COLO668 (cell line): Measurements from ENCODE around the gene FOCAD.
"Not testable (repeated sequence)": the region's sequence is repeated elsewhere in the genome, so short reads cannot be mapped to it uniquely, and the experiment has no call there.

Experiments used
- DNase-seq: peaks from one replicate; lab custom pipeline; 2025; ENCODE audit not compliant: unreplicated experiment; lab: John Stamatoyannopoulos, UW

FOCAD gene

DNA sequence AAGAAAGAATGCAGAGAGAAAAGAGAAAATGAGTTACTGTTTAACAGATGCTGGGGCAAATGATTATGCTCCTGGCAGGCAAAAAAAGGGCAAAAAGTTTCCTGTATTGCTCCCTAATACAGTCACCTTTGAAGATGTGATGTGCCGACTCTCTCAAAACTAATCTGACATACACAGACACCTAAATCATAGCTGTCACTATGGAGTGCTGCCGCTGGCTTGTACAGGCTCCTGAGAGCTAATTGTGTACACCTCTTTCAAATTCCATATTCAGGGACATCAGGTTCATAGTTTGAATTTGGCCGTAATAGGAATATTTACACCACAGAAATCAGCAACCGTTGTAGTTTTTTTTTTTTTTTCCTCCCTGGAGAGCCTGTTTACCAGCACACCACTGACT lies 12.4 kb upstream of the FOCAD start:
- no peak for DNase-seq

DNA sequence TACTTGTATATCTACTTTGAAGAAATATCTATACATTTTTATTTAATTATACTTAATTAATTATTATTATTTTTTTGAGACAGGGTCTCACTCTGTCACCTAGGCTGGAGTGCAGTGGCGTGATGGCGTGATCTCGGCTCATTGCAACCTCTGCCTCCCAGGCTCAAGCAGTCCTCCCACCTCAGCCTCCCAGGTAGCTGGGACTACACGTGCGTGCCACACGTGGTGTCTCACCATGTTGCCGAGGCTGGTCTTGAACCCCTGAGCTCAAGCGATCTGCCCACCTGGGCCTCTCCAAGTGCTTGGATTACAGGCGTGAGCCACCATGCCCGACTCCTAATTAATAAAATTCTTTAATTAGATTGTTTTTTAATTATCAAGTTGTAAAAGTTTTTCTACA lies 10.5 kb upstream of the FOCAD start:
- DNase-seq: not testable (repeated sequence)

DNA sequence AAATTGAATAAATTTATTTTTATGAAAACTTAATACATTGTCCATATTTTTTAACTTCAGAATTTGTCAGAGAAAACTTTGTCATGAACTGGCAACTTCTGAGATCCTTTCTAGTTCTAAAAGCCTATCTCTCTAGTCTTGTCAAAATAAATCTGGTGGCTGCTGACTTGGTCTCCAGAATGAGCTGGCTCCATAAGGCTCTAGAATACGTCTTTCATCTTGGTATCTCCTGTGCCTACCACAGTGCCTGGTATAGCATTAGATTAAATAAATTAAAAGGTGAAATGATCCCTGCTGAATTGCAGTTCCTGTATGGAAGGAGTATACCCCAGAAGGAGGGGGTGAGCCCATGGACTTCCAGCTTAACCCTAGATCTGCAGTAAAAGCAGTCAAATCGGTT lies 2.6 kb upstream of the FOCAD start:
- DNase-seq: no peak

DNA sequence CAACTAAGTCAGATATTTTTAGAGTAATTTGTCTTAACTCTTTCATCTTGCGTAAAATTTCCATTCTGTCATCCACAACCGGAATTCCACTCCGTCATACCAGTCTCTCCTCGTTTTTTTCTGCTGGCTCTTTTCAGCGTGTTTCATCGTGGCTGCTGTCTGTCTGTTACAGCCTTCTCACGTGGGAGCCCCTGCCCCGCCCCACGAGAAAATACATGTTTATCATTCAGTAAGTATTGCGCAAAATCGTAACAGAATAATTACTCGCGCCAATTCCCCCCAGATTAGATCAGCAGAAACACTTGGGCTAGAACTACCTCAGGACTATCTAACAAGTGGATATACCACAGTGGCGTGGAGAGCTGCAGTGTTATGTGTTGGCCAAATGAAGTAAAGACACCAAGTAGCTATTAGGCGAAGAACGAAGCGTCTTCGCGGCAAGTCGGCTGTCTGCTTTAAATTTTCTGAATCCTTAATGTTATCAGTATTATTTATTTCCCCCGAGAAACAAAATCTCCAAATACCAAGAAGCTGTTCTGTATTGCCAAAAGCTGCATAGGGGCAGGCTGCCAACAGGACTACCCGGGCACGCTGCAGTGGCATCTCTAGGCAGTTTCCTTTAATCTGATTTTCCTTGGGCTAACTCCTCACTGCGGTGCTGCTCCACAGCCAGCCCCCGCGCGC lies 566 bp upstream of the FOCAD start:
- peak; percentile 25 for DNase-seq

DNA sequence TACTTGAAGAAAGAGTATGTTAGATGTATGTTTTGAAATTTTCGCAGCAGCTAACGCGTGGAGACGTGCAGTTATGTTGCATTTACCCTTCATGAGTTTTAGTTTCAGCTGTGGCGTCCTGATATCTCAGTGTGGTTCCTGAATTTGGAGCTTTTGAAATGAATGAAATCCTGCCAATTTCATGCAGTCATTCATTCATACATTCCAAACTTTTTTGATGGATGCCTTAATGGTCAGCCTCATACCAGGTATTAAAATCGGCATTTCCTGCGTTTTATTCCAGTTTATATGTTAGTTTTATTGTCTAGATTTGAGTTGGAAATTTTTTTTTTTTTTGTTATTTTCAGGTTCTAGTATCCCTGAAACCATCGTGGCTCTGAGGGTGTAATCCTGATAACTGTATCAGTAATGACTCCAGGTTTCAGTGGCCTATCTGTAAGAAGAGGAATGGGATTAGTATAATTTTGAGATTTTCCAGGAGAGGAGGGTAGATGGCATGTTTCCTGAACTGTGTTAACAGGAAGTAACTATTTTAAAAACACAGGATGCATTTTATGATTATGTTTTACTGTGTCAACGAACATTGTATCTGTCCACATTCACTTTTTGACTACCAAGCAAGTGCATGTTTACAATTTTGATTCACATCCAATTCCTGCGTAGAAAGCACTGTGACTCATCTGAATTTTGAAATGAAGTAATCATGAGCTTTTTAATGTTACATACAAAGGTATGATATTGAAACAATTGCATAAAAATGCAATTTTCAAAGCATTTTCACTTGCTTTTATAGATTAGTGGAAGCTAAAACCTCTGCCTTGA lies 1.0 kb downstream of the FOCAD start:
- no peak for DNase-seq

DNA sequence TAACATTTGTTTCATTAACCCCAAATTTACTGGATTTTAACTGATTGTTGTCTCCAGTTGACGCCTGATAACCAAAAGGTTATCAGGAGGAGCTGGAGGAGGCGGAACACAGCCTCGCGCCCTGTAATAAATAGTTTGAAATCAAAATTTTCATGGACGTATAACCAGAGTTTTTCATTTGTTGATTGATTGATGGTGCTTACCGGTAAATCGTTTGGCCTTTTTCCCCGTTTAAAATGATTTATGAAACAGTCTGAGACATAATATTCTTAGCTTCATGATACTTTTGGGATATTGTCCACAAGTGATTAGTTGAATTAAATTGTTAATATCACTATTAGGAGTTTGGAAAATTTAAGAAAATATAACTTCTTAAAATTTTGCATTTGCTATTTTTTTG lies 1.7 kb downstream of the FOCAD start:
- DNase-seq: no peak

DNA sequence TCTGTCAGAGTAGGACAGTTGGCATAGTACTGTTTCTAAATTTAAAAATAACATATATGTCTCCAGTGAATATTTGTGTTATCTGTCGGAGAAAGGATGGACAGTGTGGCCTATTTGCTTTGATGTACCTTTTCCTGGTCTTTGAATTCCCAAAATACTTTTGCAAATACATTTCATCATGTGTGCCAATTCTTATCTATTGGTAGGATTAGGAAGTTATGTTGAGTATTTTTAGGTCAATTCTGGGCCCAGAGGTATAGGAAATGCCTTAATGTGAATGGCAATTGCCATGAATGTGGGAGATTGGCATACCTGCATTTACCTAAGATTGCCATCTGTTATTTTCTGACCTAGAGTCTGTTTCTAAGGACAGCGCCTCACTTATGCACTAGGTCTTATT lies 5.8 kb downstream of the FOCAD start:
- no peak for DNase-seq

DNA sequence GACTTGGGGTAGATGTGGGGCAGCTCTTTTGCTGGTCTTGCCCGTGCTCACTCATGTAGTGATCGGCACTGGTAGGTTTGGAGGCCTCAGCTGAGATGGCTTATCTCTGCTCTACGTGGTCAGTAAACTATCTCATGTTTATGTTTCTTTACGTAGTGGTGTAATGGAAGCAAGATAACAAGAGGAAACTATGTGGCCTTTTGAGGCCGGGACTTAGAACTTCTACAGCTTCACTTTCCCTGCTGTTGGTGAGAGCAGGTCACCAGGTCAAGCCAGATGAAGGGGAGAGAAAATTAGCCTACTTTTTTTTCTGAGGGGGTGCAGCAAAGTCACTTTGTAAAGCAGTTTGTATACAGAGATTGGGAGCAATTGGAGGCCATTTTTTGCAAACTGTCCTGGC lies 8.5 kb downstream of the FOCAD start:
- DNase-seq: no peak

DNA sequence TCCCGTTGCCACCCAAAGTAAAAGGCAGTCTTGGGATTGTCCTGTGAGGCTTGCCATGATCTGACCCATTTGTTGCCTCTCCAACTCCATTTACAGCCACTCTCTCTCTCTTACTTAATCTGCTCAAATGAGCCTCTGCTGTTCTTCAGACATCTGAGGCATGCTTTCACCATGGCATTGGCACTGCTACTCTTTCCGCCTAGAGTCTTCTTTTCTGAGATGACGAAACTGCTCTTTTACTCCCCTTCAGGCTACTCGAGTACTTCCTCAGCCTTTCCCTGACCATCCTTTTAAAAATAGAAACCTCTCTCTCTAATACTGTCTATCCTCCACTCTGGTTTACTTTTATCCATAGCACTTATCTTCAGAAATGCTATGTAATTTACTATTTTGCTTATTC lies 9.0 kb downstream of the FOCAD start:
- no peak for DNase-seq

DNA sequence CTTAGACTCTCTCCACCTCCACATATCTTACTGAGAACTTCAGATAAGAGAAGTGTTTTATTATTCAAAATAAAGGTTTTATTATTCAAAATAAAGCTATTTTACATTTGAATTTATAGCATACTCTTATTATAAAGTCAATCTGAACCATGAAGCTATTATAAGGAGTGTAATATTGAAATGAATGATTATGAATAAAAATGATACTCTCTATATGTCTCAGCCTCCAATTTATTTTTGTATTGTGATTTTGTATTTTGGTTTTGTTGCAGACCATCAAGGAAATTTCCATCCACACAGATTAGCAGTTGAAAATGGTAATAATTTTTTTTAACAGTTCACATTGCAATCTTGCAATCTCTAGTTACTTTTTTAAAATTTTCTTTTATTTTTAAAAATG lies 10.2 kb downstream of the FOCAD start:
- DNase-seq: no peak

DNA sequence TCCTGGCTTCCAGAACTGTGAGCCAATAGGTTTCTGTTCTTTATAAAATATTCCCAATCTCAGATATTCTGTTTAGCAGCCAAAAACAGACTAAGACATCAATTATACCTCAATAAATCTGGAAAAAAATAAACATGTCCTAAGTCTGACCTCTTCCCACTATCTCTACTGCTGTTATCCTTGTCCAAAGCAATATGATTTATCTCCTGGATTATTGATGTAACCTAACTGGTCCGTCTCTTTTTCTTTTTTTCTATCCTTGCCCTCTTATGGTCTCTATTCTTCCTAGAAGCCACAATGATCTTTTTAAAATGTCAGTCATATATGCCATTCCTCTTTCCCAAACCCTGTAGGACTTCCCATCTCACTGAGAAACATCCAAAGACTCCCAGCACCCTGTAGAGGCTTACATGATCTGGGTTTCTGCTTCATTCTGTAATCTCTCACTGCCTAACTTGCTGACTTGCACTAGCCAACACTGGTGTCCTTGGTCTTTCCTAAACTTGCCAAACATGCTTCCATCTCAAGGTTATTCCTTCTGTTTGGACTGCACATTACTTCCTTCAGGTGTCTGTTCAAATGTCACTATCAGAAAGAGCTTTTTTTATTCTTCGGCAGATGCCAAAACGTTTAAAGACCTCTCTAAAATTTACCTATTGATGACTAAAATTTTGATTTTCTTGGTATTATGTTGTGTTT lies 13.1 kb downstream of the FOCAD start:
- DNase-seq: no peak

DNA sequence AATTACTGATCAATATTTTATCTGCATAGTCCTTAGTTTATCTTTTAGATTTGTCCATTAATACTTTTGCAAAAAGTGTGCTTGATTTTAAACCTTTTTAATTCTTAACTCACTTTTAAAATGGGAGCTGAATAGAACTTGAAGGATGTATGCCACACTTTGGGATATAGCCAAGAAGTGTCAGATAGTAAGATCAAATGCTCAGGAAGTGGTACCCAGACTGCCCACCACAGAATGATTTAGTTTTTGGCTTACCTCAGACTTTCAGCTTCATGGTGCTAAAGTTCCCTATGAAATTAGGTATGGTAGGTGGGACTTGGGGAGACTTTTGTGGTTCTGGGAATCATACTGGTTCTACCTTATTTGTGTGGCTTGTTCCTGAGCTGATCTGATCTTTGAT lies 14.7 kb downstream of the FOCAD start:
- no peak for DNase-seq

DNA sequence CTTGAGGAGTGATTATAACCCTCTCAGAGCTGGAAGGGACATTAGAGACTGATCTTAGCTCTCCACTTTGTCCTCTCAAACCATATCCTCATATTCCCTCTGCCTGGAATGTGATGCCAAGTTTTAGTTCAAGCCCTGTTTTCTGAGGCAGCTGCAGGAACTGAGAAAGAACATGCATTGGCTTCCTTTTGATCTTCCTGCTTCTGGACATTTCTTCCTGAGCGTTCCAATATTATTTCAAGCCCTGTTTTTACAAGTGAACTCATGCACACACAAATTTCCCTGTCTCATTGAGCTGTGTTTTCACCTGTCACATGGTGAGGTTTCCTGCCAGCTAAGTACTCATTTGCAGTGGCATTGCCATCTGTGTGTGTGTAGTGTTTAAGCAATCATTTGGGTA lies 17.0 kb downstream of the FOCAD start:
- DNase-seq: no peak

DNA sequence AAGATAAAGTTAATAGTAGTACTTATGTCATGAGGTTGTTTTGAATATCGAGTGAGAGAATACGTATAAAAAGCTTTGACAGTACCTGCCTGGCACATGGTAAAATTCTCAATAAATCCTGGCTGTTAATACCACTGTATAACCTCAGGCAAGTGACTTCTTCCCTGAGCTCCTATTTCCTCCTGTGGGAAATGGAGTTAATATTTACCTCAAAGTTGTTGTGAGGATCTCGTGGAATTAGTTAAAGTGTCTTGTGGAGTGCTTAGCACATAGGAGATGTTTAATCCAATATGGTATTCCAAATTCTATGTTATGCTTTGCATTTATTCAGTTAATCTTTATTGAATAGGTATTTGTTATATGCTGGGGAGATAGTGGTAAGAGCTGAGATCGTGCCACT lies 18.5 kb downstream of the FOCAD start:
- no peak for DNase-seq

DNA sequence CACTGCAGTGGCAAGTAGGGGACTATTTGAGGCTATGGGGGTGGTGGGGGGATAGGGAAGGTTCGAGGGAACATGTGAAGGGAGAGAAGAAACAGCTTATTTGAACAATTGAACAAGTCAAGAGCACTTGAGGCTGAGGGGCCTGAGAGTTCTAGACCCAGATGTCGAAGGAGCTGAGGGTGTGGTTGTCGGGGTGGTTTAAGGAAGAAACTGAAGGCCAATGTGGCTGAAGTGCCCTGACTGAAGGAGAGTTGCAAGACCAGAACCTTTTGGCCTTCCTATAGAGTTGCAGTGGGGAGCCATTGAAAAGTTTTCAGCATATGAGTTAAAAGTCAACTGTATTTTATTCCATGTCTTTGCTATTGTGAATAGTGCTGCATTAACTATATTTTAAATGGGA lies 19.1 kb downstream of the FOCAD start:
- no peak for DNase-seq

DNA sequence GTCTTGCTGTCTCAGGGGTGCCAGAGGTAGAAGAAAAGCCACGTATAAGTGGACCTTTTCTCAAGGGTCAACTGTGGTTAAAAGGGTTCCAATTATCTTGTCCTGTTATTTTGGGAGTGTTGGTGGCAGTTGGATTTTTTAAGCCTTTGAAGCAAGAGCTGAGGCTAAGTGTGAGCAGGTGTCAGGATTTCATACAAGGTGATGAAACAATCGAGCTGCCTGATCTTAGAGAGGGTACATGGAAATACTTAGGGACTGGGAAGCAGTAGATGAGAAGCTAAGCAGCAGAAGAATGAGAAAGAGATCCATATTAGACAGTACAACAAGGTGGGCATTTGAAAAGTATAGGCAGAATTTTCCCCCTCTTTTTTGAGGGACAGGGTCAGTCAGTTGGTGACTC lies 23.6 kb downstream of the FOCAD start:
- DNase-seq: no peak

DNA sequence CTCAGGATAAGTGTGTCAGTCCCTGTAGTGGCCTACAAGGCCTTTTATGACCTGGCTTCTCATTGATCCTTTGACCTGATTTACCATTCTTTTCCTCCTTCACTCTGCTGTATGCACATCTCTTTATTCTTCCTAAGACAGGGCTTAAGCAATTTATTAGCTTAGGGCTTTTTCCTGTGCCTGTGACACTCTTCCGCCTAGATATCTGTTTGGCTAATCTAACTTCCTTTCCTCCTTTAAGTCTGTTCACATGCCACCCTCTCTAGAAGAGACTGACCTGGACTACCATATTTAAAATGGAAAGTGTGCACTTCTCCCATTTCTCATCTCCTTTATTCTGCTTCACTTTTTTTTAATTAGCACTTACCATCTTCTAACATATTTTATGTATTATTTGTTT lies 29.1 kb downstream of the FOCAD start:
- no peak for DNase-seq

DNA sequence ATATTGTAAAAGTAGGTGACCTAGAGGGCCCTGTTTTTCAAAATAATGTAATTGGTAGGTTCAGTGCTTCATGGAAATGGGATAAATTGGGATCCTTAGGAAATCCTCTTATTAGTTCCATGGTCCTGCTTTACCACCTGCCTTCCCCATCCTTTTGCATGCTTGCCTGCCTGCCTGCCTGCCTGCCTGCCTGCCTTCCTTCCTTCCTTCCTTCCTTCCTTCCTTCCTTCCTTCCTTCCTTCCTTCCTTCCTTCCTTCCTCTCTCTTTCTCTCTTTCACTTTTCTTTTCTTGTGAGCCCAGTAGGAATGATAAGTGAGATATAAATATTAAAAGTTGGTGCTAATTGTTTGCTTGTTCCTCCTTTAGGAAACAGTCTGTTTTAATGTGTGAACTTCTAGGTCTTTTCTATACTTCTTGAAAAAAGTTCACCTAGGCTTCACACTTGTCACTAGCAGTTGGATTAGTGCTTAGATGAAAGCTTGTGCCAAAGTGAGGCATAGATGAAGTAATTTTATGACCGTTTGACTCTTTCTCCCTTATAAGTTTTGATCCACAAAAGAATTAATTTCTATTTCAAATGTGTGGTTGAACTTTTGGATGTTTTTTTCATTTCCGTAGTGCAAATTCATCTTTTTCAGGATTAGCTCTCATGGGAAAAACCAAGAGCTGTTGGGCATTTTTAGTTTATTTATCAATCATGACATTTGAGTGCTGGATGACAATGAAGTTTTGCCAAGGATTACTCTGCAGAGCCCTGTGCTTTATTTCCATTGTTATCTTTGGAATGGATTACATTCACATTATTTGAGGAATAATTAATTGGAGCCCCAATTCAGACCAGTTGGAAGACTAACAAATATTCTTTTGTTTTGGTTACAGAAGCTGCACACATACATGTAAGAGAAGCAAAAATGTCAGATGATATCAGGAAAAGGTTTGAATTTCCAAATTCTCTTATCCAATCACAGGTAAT lies 30.7 kb downstream of the FOCAD start:
- DNase-seq: no peak

DNA sequence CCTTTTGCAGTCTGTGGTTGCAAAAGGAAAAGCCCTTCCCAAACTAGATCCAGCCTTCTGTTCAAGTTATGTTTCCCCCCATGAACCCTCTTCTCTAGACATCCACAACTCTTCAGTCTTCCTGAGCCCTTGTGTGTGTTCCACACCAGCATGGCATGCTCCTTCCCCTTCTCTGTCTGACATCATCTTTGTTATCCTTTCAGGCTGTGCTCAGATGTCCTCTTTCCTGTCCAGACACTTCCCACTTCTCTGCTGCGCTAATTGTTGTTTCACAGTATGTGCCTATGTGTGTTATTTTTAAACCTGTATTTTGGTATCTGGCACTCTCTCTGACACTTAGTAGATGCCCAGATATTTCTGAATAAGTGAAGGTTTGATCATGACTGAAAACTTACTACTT lies 38.2 kb downstream of the FOCAD start:
- no peak for DNase-seq

DNA sequence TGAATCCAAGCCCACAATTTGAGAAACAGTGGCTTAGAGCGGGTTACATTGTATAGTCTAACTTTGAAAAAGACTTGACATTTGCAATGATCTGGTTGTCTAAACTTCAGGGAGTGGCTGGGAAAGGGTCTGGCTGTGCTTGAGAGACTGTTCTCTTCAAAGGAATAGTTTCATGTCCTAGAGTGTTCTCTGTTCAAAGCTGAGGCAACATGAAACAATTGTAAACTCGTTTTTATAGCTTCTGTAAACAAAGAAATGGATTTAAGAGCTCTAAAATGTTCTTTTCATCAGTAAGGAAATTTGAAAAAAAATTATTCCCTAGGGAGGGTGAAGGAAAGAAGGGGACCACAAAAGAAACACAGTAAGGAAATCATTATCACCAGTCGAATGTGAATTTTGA lies 41.6 kb downstream of the FOCAD start:
- no peak for DNase-seq

DNA sequence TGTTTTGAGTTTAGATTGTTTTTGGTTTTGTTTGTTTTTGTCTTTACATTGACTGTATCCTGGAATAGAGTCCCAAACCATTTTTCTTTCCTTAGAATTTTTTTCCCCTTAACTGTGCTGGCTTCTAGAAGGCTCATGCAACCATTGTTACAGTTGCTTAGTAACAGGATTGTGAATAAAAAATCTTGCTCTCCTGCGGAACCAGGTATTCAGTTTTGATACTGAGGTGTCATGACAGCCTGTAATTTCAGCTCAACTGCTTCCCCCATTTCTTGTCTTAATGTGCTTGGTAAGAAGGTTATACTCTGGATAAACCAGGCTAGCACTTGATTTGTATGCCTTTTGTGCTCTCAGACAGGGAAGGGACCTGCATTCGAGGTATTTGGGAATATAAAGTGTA lies 42.1 kb downstream of the FOCAD start:
- no peak for DNase-seq
